IPS-15b (cell line): ENCODE measurements around the gene SENP2.
"Not testable (repeated sequence)": the region's sequence is repeated elsewhere in the genome, so short reads cannot be mapped to it uniquely, and the experiment has no call there.

Source experiments
- H3K27me3 ChIP-seq: one replicate; pipeline ENCODE4 v1.6.1; 2013; ENCODE audit warnings: low read length; ENCODE audit not compliant: control insufficient read depth, insufficient read depth
- H3K36me3 ChIP-seq: one replicate; pipeline ENCODE4 v1.6.1; 2013; ENCODE audit warnings: low read length; ENCODE audit not compliant: control insufficient read depth, insufficient read depth
- H3K4me1 ChIP-seq: one replicate; pipeline ENCODE4 v1.6.1; 2013; ENCODE audit warnings: mild to moderate bottlenecking, low read length; ENCODE audit not compliant: control insufficient read depth, insufficient read depth
- H3K4me3 ChIP-seq: one replicate; pipeline ENCODE4 v1.5.1; 2013; ENCODE audit warnings: low read depth, low read length
- H3K9ac ChIP-seq: one replicate; pipeline ENCODE4 v1.6.1; 2013; ENCODE audit warnings: low read depth, mild to moderate bottlenecking, low read length
- H3K9me3 ChIP-seq: one replicate; pipeline ENCODE4 v1.6.1; 2013; ENCODE audit warnings: mild to moderate bottlenecking, low read length; ENCODE audit not compliant: control insufficient read depth, insufficient read depth

The SENP2 gene

GRCh38 chr3:185559706-185560090 lies 26.4 kb upstream of the SENP2 start:
- no peaks in the 10 kb centered on the region for H3K9me3 ChIP-seq
- H3K4me3 ChIP-seq, result no peak overlapping the region
- H3K27me3 ChIP-seq, result no peaks in the 10 kb centered on the region
- peaks cover 24% of the 10 kb centered on the region for H3K4me1 ChIP-seq
- H3K9ac ChIP-seq, result no peak overlapping the region
- H3K36me3 ChIP-seq, result no peaks in the 10 kb centered on the region

- Histone ChIP-seq H3K9ac (no peak overlapping the region), H3K4me3 (no peak overlapping the region), H3K9me3 (no peaks in the 10 kb centered on the region), H3K4me1 (peaks cover 24% of the 10 kb centered on the region), H3K27me3 (no peaks in the 10 kb centered on the region), H3K36me3 (no peaks in the 10 kb centered on the region)
Observed at GRCh38 chr3:185560676-185561075, 25.4 kb upstream of the SENP2 start.

GRCh38 chr3:185561374-185561943 lies 24.6 kb upstream of the SENP2 start:
- Histone ChIP-seq H3K9ac (no peak overlapping the region), H3K4me3 (peak overlapping the region; percentile 8), H3K9me3 (no peaks in the 10 kb centered on the region), H3K36me3 (no peaks in the 10 kb centered on the region), H3K4me1 (peaks cover 24% of the 10 kb centered on the region), H3K27me3 (no peaks in the 10 kb centered on the region)

GRCh38 chr3:185561958-185562357 lies 24.1 kb upstream of the SENP2 start:
- Histone ChIP-seq H3K27me3 (no peaks in the 10 kb centered on the region), H3K9me3 (no peaks in the 10 kb centered on the region), H3K9ac (peak overlapping the region; percentile 60), H3K4me3 (no peak overlapping the region), H3K36me3 (no peaks in the 10 kb centered on the region), H3K4me1 (peaks cover 24% of the 10 kb centered on the region)

- H3K4me1 ChIP-seq, result peaks cover 11% of the 10 kb centered on the region
- H3K9me3 ChIP-seq, result no peaks in the 10 kb centered on the region
- H3K4me3 ChIP-seq, result no peak overlapping the region
- H3K36me3 ChIP-seq, result no peaks in the 10 kb centered on the region
- H3K9ac ChIP-seq, result no peak overlapping the region
- no peaks in the 10 kb centered on the region for H3K27me3 ChIP-seq
Observed at GRCh38 chr3:185572183-185572582, 13.9 kb upstream of the SENP2 start.

GRCh38 chr3:185575108-185575869 lies 10.8 kb upstream of the SENP2 start:
- H3K27me3 ChIP-seq, H3K9ac ChIP-seq, H3K36me3 ChIP-seq, H3K4me3 ChIP-seq, H3K9me3 ChIP-seq: not testable (repeated sequence)
- peaks cover 14% of the 10 kb centered on the region for H3K4me1 ChIP-seq

GRCh38 chr3:185582236-185582635 lies 3.9 kb upstream of the SENP2 start:
- peak overlapping the region; percentile 89 for H3K9ac ChIP-seq
- peak overlapping the region; percentile 96 for H3K4me3 ChIP-seq
- peaks cover 6% of the 10 kb centered on the region for H3K4me1 ChIP-seq
- H3K27me3 ChIP-seq, result no peaks in the 10 kb centered on the region
- peaks cover 4% of the 10 kb centered on the region for H3K36me3 ChIP-seq
- H3K9me3 ChIP-seq, result no peaks in the 10 kb centered on the region

- H3K27me3 ChIP-seq, result no peaks in the 10 kb centered on the region
- peak overlapping the region; percentile 96 for H3K4me3 ChIP-seq
- H3K9me3 ChIP-seq, result no peaks in the 10 kb centered on the region
- H3K36me3 ChIP-seq, result peaks cover 4% of the 10 kb centered on the region
- peaks cover 6% of the 10 kb centered on the region for H3K4me1 ChIP-seq
- H3K9ac ChIP-seq, result peak overlapping the region; percentile 89
Observed at GRCh38 chr3:185582871-185583270, 3.2 kb upstream of the SENP2 start.

GRCh38 chr3:185583925-185584324 lies 2.2 kb upstream of the SENP2 start:
- no peak overlapping the region for H3K9ac ChIP-seq
- H3K27me3 ChIP-seq, result no peaks in the 10 kb centered on the region
- H3K36me3 ChIP-seq, result peaks cover 4% of the 10 kb centered on the region
- peaks cover 6% of the 10 kb centered on the region for H3K4me1 ChIP-seq
- no peaks in the 10 kb centered on the region for H3K9me3 ChIP-seq
- peak overlapping the region; percentile 96 for H3K4me3 ChIP-seq

GRCh38 chr3:185584686-185585085 lies 1.4 kb upstream of the SENP2 start:
- H3K36me3 ChIP-seq, result peaks cover 4% of the 10 kb centered on the region
- no peak overlapping the region for H3K9ac ChIP-seq
- H3K4me1 ChIP-seq, result peaks cover 6% of the 10 kb centered on the region
- H3K9me3 ChIP-seq, result no peaks in the 10 kb centered on the region
- H3K27me3 ChIP-seq, result no peaks in the 10 kb centered on the region
- peak overlapping the region; percentile 81 for H3K4me3 ChIP-seq

GRCh38 chr3:185585518-185585858 lies 607 bp upstream of the SENP2 start:
- no peaks in the 10 kb centered on the region for H3K27me3 ChIP-seq
- H3K9me3 ChIP-seq, result no peaks in the 10 kb centered on the region
- peak overlapping the region; percentile 81 for H3K4me3 ChIP-seq
- peaks cover 4% of the 10 kb centered on the region for H3K36me3 ChIP-seq
- H3K9ac ChIP-seq, result no peak overlapping the region
- peaks cover 3% of the 10 kb centered on the region for H3K4me1 ChIP-seq

GRCh38 chr3:185586686-185587039 lies 568 bp downstream of the SENP2 start:
- peaks cover under 1% of the 10 kb centered on the region for H3K4me1 ChIP-seq

More at GRCh38 chr3:185586686-185587039, 568 bp downstream of the SENP2 start:
- Histone ChIP-seq H3K27me3 (no peaks in the 10 kb centered on the region), H3K36me3 (peaks cover 4% of the 10 kb centered on the region), H3K9ac (peak overlapping the region; percentile 28), H3K4me3 (peak overlapping the region; percentile 87), H3K9me3 (no peaks in the 10 kb centered on the region)
